NCI-H82 (cell line): Measurements from ENCODE around the gene CDH13.
A peak's percentile ranks its signal among the peaks of the same experiment; 100 is the strongest.

Source experiments
- DNase-seq: peaks from one replicate; lab custom pipeline; 2025; lab: John Stamatoyannopoulos, UW

The CDH13 gene

GRCh38 chr16:82748026-82748425 lies 121.3 kb downstream of the CDH13 start:
- DNase-seq, result no peak

- DNase-seq, result no peak
These were observed 123.3 kb downstream of the CDH13 start for GRCh38 chr16:82750068-82750467.

GRCh38 chr16:82751020-82751419 lies 124.3 kb downstream of the CDH13 start:
- DNase-seq, result no peak

GRCh38 chr16:82752172-82752571 lies 125.4 kb downstream of the CDH13 start:
- no peak for DNase-seq

- DNase-seq, result no peak
These were observed 127.1 kb downstream of the CDH13 start for GRCh38 chr16:82753821-82754220.

- DNase-seq, result no peak
These were observed 128.1 kb downstream of the CDH13 start for GRCh38 chr16:82754716-82755513.

GRCh38 chr16:82755570-82756282 lies 129.0 kb downstream of the CDH13 start:
- DNase-seq, result peak; percentile 3

GRCh38 chr16:82756283-82756599 lies 129.5 kb downstream of the CDH13 start:
- DNase-seq, result no peak

GRCh38 chr16:82758406-82758805 lies 131.6 kb downstream of the CDH13 start:
- no peak for DNase-seq

GRCh38 chr16:82758904-82759303 lies 132.1 kb downstream of the CDH13 start:
- DNase-seq, result no peak

- no peak for DNase-seq
These were observed 134.5 kb downstream of the CDH13 start for GRCh38 chr16:82761236-82761635.

- no peak for DNase-seq
These were observed 135.1 kb downstream of the CDH13 start for GRCh38 chr16:82761858-82762257.

GRCh38 chr16:82763371-82763770 lies 136.6 kb downstream of the CDH13 start:
- DNase-seq, result no peak

- no peak for DNase-seq
These were observed 140.4 kb downstream of the CDH13 start for GRCh38 chr16:82767198-82767597.

- DNase-seq, result no peak
These were observed 141.0 kb downstream of the CDH13 start for GRCh38 chr16:82767808-82768207.

- DNase-seq, result peak; percentile 7
These were observed 143.1 kb downstream of the CDH13 start for GRCh38 chr16:82769845-82770244.

- no peak for DNase-seq
These were observed 145.4 kb downstream of the CDH13 start for GRCh38 chr16:82772215-82772614.

GRCh38 chr16:82773018-82773417 lies 146.2 kb downstream of the CDH13 start:
- no peak for DNase-seq

- DNase-seq, result no peak
These were observed 149.8 kb downstream of the CDH13 start for GRCh38 chr16:82776470-82777146.

- no peak for DNase-seq
These were observed 156.0 kb downstream of the CDH13 start for GRCh38 chr16:82782715-82783251.

GRCh38 chr16:82783933-82784572 lies 157.3 kb downstream of the CDH13 start:
- DNase-seq, result no peak

GRCh38 chr16:82784573-82784968 lies 157.8 kb downstream of the CDH13 start:
- no peak for DNase-seq
